Fibroblast of mammary gland (primary cell): ENCODE results near the gene VSTM4.

Experiments
- DNase-seq: peaks from one replicate; pipeline ENCODE4 v3.0.0-alpha.2; 2010; ENCODE audit warnings: low read depth
- H3K4me3 ChIP-seq: 2 replicates; pipeline ENCODE4 v1.5.1; 2011; ENCODE audit warnings: low read depth, mild to moderate bottlenecking, low read length, moderate library complexity; ENCODE audit not compliant: control insufficient read depth
- CTCF ChIP-seq: conservative IDR thresholded peaks from 2 replicates; pipeline ENCODE4 v1.5.1; 2011; ENCODE audit warnings: low read depth, low read length, inconsistent platforms; ENCODE audit not compliant: control insufficient read depth, insufficient read depth

Gene VSTM4

DNA sequence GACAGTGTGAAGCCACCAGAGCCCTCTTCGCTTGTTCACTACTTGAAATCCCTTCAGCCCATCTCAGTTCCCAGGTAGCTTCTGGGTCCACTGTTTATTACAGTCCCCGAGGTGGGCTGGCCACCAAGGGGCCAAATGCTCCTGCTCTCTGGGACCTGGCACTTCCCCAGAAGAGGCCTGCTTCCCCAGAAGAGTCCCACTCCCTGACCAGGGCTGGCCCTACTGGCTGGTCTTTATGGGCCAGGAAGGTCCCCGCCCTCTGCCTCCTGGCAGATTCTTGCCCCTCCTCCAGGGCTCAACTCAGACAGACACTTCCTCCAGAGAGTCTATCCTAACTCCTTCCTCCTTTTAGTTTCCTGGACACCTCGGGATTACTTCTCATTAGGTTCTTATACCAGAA, 105.0 kb downstream of the VSTM4 start:
- no peak overlapping the region for H3K4me3 ChIP-seq
- no peak for DNase-seq
- no peak for TF ChIP-seq CTCF

DNA sequence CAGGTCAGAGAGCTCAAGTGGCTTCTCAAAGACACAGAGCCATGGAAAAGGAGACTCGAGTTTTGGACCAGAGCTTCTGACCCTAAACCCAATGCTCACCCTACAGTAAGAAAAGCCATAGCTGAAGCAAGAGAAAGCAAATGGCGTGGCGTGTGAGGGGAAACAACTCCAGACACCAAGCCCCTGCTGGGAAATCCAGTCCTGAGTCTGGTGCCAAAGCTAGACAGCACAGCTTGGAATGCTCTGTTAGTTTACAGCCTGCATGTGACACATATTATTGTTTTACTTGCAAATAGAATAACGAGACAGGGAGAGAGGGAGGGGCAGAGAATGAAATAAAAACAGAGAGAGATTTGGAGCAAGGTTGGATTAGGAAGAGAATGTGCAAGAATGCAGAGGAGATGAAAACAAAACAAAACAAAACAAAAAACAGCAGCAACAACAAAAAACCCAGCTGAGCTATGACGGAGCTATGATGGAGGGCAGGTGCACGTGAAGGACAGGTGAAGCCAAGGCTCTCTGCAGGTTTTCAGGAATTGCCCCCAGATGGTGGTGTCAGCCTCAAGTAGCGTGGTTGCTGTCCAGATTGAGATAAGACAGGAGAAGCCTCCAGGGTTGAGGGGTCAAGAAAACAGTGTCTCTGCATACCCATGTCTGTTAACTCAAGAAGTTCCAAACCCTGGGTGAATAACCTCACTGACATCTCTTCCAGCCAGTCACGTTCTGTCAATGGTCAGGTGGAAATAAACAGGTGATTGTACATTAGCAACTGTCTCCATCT, 105.9 kb downstream of the VSTM4 start:
- no peak for TF ChIP-seq CTCF
- no peak overlapping the region for H3K4me3 ChIP-seq
- DNase-seq: no peak

DNA sequence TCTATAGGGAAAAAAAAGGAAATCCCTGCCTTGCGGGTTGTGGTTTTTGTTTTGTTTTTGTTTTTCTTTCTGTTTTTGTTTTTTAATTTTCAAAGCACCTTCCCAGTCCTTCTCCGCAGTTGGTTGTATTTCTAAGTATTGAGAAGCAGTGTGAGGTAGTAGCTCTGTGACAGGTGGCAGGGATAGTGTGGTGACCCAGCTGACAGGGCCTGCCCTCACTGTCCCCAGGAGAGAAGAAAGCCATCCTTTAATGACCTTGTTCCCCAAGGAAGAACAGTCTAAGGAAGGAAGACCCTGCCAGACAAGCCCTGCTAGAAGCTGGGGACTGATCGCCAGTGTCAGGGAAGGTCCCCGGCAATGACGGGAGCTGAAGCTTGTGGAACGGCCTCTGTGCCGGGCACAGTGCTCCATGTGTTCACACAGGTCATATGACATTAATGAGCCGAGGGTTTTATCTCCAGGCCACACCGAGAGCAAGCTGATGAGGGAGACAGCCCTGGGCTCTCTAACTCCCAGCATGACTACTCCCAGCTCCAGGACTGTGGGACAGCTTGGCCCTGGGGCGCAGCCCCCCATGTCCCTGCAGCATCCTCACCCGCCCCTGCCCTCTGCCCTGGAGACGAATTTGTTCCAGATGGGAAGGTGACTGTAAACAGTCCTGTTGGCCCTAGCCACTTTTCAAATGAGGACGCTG, 106.7 kb downstream of the VSTM4 start:
- H3K4me3 ChIP-seq: no peak overlapping the region
- TF ChIP-seq CTCF: no peak
- no peak for DNase-seq

- no peak for TF ChIP-seq CTCF
- no peak overlapping the region for H3K4me3 ChIP-seq
- no peak for DNase-seq
Measured at GRCh38 chr10:49008091-49008490, 107.2 kb downstream of the VSTM4 start.

DNA sequence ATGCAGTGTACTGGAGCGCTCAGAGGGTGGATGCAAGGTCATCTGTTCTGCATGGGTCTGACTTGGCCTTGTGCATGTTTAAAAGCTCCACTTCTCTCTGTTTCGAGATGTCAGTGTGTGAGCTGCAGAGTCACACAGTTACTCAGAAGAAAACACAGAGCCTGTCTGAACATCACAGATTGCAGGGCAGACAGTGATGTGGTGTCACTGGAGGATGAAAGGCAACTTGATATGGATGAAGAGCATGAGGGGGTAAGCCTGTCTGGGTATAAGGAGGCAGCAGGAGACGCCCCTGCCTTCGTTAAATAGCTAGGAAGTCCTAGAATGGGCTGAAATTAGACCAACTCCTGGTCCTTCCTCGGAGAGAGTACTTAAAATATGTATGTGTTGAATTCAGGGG, 108.2 kb downstream of the VSTM4 start:
- no peak overlapping the region for H3K4me3 ChIP-seq
- DNase-seq: no peak
- no peak for TF ChIP-seq CTCF

DNA sequence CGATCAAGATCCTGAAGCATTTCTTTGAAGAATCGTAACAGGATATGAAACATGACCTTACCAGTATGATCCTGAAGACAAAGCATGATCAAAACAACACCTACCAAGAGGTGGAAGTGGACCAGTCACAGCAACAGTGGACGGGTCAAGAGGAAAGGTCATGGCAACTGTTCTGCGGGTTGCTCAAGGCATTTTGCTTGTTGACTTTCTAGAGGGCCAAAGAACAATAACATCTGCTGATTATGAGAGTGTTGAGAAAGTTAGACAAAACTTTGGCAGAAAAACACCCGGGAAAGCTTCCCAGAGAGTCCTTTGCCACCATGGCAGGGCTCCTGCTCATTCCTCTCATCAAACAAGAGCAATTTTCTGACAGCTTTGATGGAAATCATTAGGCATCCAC, 110.1 kb downstream of the VSTM4 start:
- no peak overlapping the region for H3K4me3 ChIP-seq
- DNase-seq: no peak
- no peak for TF ChIP-seq CTCF
